AG04449 (cell line): ENCODE data around the gene APRT.
A peak's percentile ranks its signal among the peaks of the same experiment; 100 is the strongest.

ENCODE experiments used
- CTCF ChIA-PET: fragments of 350-600 bp; formaldehyde crosslinking; extraction: SDS; loops from one replicate; lab custom pipeline; 2021; ENCODE audit warnings: antibody characterized with exemption; lab: Yijun Ruan, JAX
- POLR2A ChIA-PET: fragments of 400-600, 350-600 bp; formaldehyde crosslinking; extraction: SDS; loops from one replicate; lab custom pipeline; 2020; ENCODE audit warnings: antibody characterized with exemption, inconsistent platforms; lab: Yijun Ruan, JAX
- DNase-seq: peaks from one replicate; pipeline ENCODE4 v3.0.0-alpha.2; 2010; ENCODE audit warnings: low read depth, low spot score
- H3K4me3 ChIP-seq: 2 replicates; pipeline ENCODE4 v1.5.1; 2011; ENCODE audit warnings: low read depth, mild to moderate bottlenecking, control low read depth, low read length
- CTCF ChIP-seq: IDR thresholded peaks from one replicate; pipeline ENCODE4 v1.5.1; 2011; ENCODE audit warnings: mild to moderate bottlenecking, moderate library complexity, low read length, control low read depth, inconsistent platforms; ENCODE audit not compliant: insufficient read depth; ENCODE audit errors: missing control alignments

The APRT gene

GRCh38 chr16:88804552-88805339 is 7.0 kb downstream of the APRT start:
- CTCF ChIA-PET: interaction anchor here (1.7 to 2.3 kb wide), 2 partner anchors 62 to 69 kb away, joined by 4 to 6 read pairs; no protein-coding TSS in a partner anchor

GRCh38 chr16:88804173-88804551 is 7.6 kb downstream of the APRT start:
- DNase-seq: no peak
- POLR2A ChIA-PET: no interaction called here
- CTCF ChIA-PET: interaction anchor here (1.7 to 2.3 kb wide), 3 partner anchors 61 to 69 kb away, joined by 4 to 6 read pairs (median 5); no protein-coding TSS in a partner anchor
- TF ChIP-seq CTCF: no peak
- H3K4me3 ChIP-seq: peak overlapping the region; percentile 70

More at GRCh38 chr16:88804552-88805339, 7.0 kb downstream of the APRT start:
- no peak for DNase-seq
- TF ChIP-seq CTCF: no peak
- H3K4me3 ChIP-seq: peak overlapping the region; percentile 70
- POLR2A ChIA-PET: no interaction called here

- no peak for TF ChIP-seq CTCF
- no peak for DNase-seq
- ChIA-PET CTCF (interaction anchor here (0.8 to 2.3 kb wide), 4 partner anchors 60 to 68 kb away, joined by 3 to 6 read pairs (median 4); no protein-coding TSS in a partner anchor), POLR2A (interaction anchor here (0.7 kb wide), 2 partner anchors 18 to 97 kb away, joined by 4 to 6 read pairs; partner anchors contain the start of genes CTU2, PIEZO1 and RNF166)
- peak within 1 kb of the TSS; percentile 70 for H3K4me3 ChIP-seq
Observed at GRCh38 chr16:88803264-88803987, 8.3 kb downstream of the APRT start, which contains the start of gene CDT1. Gene CDT1 (plus strand): TSS chr16:88803789. CDS start chr16:88803832, 43 bp downstream.

GRCh38 chr16:88800277-88800592 is 11.5 kb downstream of the APRT start:
- DNase-seq: no peak
- no peak for TF ChIP-seq CTCF
- POLR2A ChIA-PET: interaction anchor here (0.8 kb wide), 1 partner anchor 15 kb away, joined by 4 read pairs; the partner anchor contains the start of gene PIEZO1
- H3K4me3 ChIP-seq: no peak overlapping the region
- CTCF ChIA-PET: interaction anchor here (0.8 to 3.3 kb wide), 6 partner anchors 13 to 64 kb away, joined by 3 to 20 read pairs (median 4); partner anchors contain the start of gene PIEZO1

GRCh38 chr16:88799569-88800276 is 12.0 kb downstream of the APRT start:
- H3K4me3 ChIP-seq: no peak overlapping the region
- DNase-seq: no peak
- ChIA-PET POLR2A (interaction anchor here (0.8 to 1.0 kb wide), 2 partner anchors 11 to 15 kb away, joined by 3 to 4 read pairs; partner anchors contain the start of gene PIEZO1), CTCF (interaction anchor here (0.8 to 3.3 kb wide), 6 partner anchors 13 to 367 kb away, joined by 3 to 20 read pairs (median 4); no protein-coding TSS in a partner anchor)
- TF ChIP-seq CTCF: no peak
